ENCODE measurements around the gene PRKAG2. TPM values are rescaled to one million over a fixed set of nuclear protein-coding genes. Genes with fewer than 3 reads are reported as not detected.
A peak's percentile ranks its signal among the peaks of the same experiment; 100 is the strongest.
"Not testable (repeated sequence)": the region's sequence is repeated elsewhere in the genome, so short reads cannot be mapped to it uniquely, and the experiment has no call there.

The PRKAG2 gene
- total RNA-seq, 1 donor from 2014 or later = 17.5 TPM

- DNase-seq (ENCODE audit: low read depth in 2 of 2) = no peak
These were observed 317.2 kb downstream of the PRKAG2 start for GRCh38 chr7:151559557-151560183.

GRCh38 chr7:151558575-151558974 lies 318.3 kb downstream of the PRKAG2 start:
- no peak for DNase-seq (ENCODE audit: low read depth in 2 of 2)

GRCh38 chr7:151556592-151556991 lies 320.3 kb downstream of the PRKAG2 start:
- no peak for DNase-seq (ENCODE audit: low read depth in 2 of 2)

- DNase-seq (ENCODE audit: low read depth in 2 of 2) = no peak
These were observed 323.6 kb downstream of the PRKAG2 start for GRCh38 chr7:151553356-151553755.

- DNase-seq (ENCODE audit: low read depth in 2 of 2) = no peak
These were observed 324.4 kb downstream of the PRKAG2 start for GRCh38 chr7:151552352-151553028.

GRCh38 chr7:151551820-151552219 lies 325.1 kb downstream of the PRKAG2 start:
- no peak for DNase-seq (ENCODE audit: low read depth in 2 of 2)

- peak; percentile 40 to 72 for DNase-seq (ENCODE audit: low read depth in 2 of 2)
These were observed 326.1 kb downstream of the PRKAG2 start for GRCh38 chr7:151550656-151551286.

- no peak for DNase-seq (ENCODE audit: low read depth in 2 of 2)
These were observed 327.3 kb downstream of the PRKAG2 start for GRCh38 chr7:151549644-151550043.

GRCh38 chr7:151549083-151549482 lies 327.8 kb downstream of the PRKAG2 start:
- no peak for DNase-seq (ENCODE audit: low read depth in 2 of 2)

GRCh38 chr7:151544183-151544582 lies 332.7 kb downstream of the PRKAG2 start:
- no peak for DNase-seq (ENCODE audit: low read depth in 2 of 2)

GRCh38 chr7:151542606-151543130 lies 334.2 kb downstream of the PRKAG2 start:
- DNase-seq (ENCODE audit: low read depth in 2 of 2) = no peak

- DNase-seq (ENCODE audit: low read depth in 2 of 2) = no peak
These were observed 335.0 kb downstream of the PRKAG2 start for GRCh38 chr7:151541709-151542499.

- no peak for DNase-seq (ENCODE audit: low read depth in 2 of 2)
These were observed 336.8 kb downstream of the PRKAG2 start for GRCh38 chr7:151540146-151540545.

- DNase-seq (ENCODE audit: low read depth in 2 of 2) = no peak
These were observed 337.7 kb downstream of the PRKAG2 start for GRCh38 chr7:151539088-151539671.

- no peak for DNase-seq (ENCODE audit: low read depth in 2 of 2)
These were observed 338.9 kb downstream of the PRKAG2 start for GRCh38 chr7:151537818-151538561.

- not testable (repeated sequence) for DNase-seq (ENCODE audit: low read depth in 2 of 2)
These were observed 340.7 kb downstream of the PRKAG2 start for GRCh38 chr7:151536178-151536577.

- DNase-seq (ENCODE audit: low read depth in 2 of 2) = no peak
These were observed 347.1 kb downstream of the PRKAG2 start for GRCh38 chr7:151529842-151530241.

- no peak for DNase-seq (ENCODE audit: low read depth in 2 of 2)
These were observed 352.1 kb downstream of the PRKAG2 start for GRCh38 chr7:151524845-151525244.

GRCh38 chr7:151524331-151524730 lies 352.6 kb downstream of the PRKAG2 start:
- no peak for DNase-seq (ENCODE audit: low read depth in 2 of 2)

GRCh38 chr7:151520419-151521261 lies 356.3 kb downstream of the PRKAG2 start:
- DNase-seq (ENCODE audit: low read depth in 2 of 2) = peak in 1 of 2 donors; percentile 41
